Uterus (tissue), 4 donors: ENCODE results near the gene MBD4. TPM values are rescaled to one million over a fixed set of nuclear protein-coding genes. Genes with fewer than 3 reads are reported as not detected.
"Not testable (repeated sequence)": the region's sequence is repeated elsewhere in the genome, so short reads cannot be mapped to it uniquely, and the experiment has no call there.

Experiments
- DNase-seq, 2 donors: peaks; one replicate each; pipeline ENCODE4 v3.0.0-alpha.2; 2019 to 2020
- H3K27ac ChIP-seq, 2 donors: fragments of 200-600 bp; sonication (generic); 1 replicate in 1 of 2; 2 replicates in 1 of 2; pipeline ENCODE4 v1.5.1; 2016 to 2018
- H3K27me3 ChIP-seq, 2 donors: fragments of 200-600 bp; sonication (generic); one replicate each; pipeline ENCODE4 v1.5.1; 2018 to 2019; ENCODE audit warnings: control low read depth in 1 of 2
- H3K36me3 ChIP-seq, 2 donors: fragments of 200-600 bp; sonication (generic); one replicate each; pipeline ENCODE4 v1.5.1; 2019; ENCODE audit warnings: control low read depth in 1 of 2
- H3K4me1 ChIP-seq, 2 donors: fragments of 200-600 bp; sonication (generic); one replicate each; pipeline ENCODE4 v1.5.1; 2018 to 2019; ENCODE audit warnings: control low read depth in 1 of 2
- H3K4me3 ChIP-seq, 2 donors: fragments of 200-600 bp; sonication (generic); 1 replicate in 1 of 2; 2 replicates in 1 of 2; pipeline ENCODE4 v1.5.1; 2018 to 2019; ENCODE audit warnings: mild to moderate bottlenecking in 1 of 2
- H3K9me3 ChIP-seq, 2 donors: fragments of 200-600 bp; sonication (generic); one replicate each; pipeline ENCODE4 v1.5.1; 2019; ENCODE audit warnings: control low read depth in 1 of 2
- POLR2A ChIP-seq, 2 donors: fragments of 450-650 bp; IDR thresholded peaks; one replicate each; pipeline ENCODE4 v1.6.1; 2016; ENCODE audit warnings: antibody characterized with exemption in 2 of 2, mild to moderate bottlenecking in 1 of 2, moderate library complexity in 1 of 2
- intact Hi-C: fragments of 100-400 bp; cut with DNase I; formaldehyde crosslinking; loops from one replicate; pipeline ENCODE4 v1.15.1; 2023; ENCODE audit warnings: low total_unique reads
- total RNA-seq, 4 donors: library from RNA; depleted of rRNA in 3 of 4; stranded (reverse); fragments of >200 nt in 3 of 4; gene quantifications; one replicate each; pipeline versions ENCODE4 v1.1.0 to v1.2.4, GENCODE V29; 2014 to 2023
- TF ChIP-seq, protein P1 (sequence below), 4 experiments: fragments of 200-600 bp in 2 of 4; fragments of 450-650 bp in 2 of 4; sonication (generic) in 2 of 4; IDR thresholded peaks; one replicate each; pipeline ENCODE4 v1.5.1; 2016 to 2019; ENCODE audit warnings: antibody characterized with exemption in 4 of 4, mild to moderate bottlenecking in 2 of 4, moderate library complexity in 1 of 4
- donor health status: DM: yes; HTN: yes; CAD: no.

MBD4 gene
- total RNA-seq = 10 to 100 TPM; 13.8 to 36.2 (median 20.4) TPM

DNA sequence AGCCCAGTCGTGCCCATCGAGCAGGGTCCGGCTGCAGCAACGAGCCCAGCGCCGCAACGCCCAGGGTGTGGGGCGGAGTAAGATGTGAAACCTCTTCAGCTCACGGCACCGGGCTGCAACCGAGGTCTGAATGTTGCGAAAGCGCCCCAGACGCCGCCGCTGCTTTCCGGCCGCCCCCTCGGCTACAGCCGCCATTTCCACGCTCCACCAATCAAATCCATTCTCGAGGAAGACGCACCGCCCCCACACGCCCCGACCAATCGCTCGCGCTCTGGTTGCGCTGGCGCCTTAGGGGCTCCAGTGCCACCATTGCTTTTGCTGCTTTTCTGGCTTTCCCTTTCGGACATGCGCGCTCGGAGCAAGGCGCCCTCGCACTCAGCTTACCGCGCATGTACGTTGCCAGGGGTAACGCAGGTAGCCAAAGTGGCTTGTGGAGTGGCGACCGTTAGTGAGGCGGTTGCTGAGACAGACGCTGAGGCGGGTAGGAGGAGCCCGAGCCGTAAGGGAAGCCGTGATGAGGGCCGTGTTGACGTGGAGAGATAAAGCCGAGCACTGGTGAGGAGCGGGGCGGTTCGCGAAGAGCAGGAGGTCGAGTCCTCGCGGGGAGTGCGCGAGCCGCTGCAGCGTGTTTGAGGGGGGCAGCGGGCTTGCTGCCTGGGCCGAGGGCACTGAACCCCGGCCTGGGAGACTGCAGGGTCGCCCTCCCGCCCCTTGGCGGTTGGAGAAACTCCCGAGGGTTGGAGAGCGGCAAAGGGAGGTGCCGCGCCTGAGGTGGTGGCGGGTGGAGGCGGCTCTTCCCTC, at the start of gene MBD4, which contains the start of gene IFT122:
TSS of gene MBD4 (minus strand) at position 132 of the 801 bp plus-strand sequence. CDS start at position 17, 115 bp downstream.
TSS of gene IFT122 (plus strand) at position 408 of the 801 bp plus-strand sequence. CDS start at position 515, 107 bp downstream.
- intact Hi-C loops = no loop called here
- DNase-seq = peak; percentile 97 to 98
- H3K4me1 ChIP-seq = peaks cover 12% of the 10 kb centered on the region in 2 donors

DNA sequence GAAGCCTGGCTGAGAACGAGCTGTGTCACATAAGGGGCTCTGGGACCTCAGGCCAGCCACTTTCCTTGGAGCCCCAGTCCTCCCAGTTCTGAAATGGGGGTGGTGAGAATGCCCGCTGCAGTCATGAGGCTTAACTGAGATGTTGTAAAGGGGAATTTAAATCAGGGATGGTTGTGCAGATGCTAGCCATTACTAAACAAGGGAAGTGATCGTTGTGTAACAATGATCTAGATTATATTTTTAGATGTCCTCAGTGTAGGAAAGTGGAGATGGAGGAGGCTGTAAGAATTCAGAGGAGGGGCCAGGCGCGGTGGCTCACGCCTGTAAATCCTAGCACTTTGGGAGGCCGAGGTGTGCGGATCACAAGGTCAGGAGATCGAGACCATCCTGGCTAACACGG, 49.5 kb upstream of the MBD4 start:
- intact Hi-C loops = loop anchor here (10.0 kb wide), 1 partner anchor 336 kb away; no protein-coding TSS in a partner anchor
- H3K4me3 ChIP-seq, H3K4me1 ChIP-seq, H3K36me3 ChIP-seq, H3K27me3 ChIP-seq, DNase-seq, H3K9me3 ChIP-seq: not testable (repeated sequence)
- peak overlapping the region in 1 of 2 donors; percentile 93 for H3K27ac ChIP-seq

More for the DNA sequence above, at the start of gene MBD4, which contains the start of gene IFT122:
- Histone ChIP-seq H3K9me3 (no peaks in the 10 kb centered on the region), H3K27ac (peak within 1 kb of the TSS; percentile 83 to 88), H3K36me3 (no peaks in the 10 kb centered on the region), H3K27me3 (no peaks in the 10 kb centered on the region), H3K4me3 (peak within 1 kb of the TSS; percentile 71 to 90)
- TF ChIP-seq, protein P1, sequence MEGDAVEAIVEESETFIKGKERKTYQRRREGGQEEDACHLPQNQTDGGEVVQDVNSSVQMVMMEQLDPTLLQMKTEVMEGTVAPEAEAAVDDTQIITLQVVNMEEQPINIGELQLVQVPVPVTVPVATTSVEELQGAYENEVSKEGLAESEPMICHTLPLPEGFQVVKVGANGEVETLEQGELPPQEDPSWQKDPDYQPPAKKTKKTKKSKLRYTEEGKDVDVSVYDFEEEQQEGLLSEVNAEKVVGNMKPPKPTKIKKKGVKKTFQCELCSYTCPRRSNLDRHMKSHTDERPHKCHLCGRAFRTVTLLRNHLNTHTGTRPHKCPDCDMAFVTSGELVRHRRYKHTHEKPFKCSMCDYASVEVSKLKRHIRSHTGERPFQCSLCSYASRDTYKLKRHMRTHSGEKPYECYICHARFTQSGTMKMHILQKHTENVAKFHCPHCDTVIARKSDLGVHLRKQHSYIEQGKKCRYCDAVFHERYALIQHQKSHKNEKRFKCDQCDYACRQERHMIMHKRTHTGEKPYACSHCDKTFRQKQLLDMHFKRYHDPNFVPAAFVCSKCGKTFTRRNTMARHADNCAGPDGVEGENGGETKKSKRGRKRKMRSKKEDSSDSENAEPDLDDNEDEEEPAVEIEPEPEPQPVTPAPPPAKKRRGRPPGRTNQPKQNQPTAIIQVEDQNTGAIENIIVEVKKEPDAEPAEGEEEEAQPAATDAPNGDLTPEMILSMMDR (IDR thresholded peaks at IDR 0.05) = peak in 1 of 4 experiments; percentile 28
- peak; percentile 72 to 73 for TF ChIP-seq POLR2A (IDR thresholded peaks at IDR 0.05)

- H3K36me3 ChIP-seq, H3K9me3 ChIP-seq, H3K27me3 ChIP-seq, H3K4me3 ChIP-seq, DNase-seq, H3K4me1 ChIP-seq: not testable (repeated sequence)
- peak overlapping the region in 1 of 2 donors; percentile 71 for H3K27ac ChIP-seq
- intact Hi-C loops = loop anchor here (10.0 kb wide), 1 partner anchor 337 kb away; no protein-coding TSS in a partner anchor
Measured at GRCh38 chr3:129487868-129488335, 48.2 kb upstream of the MBD4 start.

GRCh38 chr3:129487183-129487867, 47.6 kb upstream of the MBD4 start:
- no peaks in the 10 kb centered on the region for H3K9me3 ChIP-seq
- DNase-seq = no peak
- H3K27ac ChIP-seq = peak overlapping the region; percentile 67 to 71
- no peaks in the 10 kb centered on the region for H3K4me1 ChIP-seq
- no peak overlapping the region for H3K4me3 ChIP-seq
- intact Hi-C loops = loop anchor here (10.0 kb wide), 1 partner anchor 337 kb away; no protein-coding TSS in a partner anchor
- TF ChIP-seq, protein P1 (IDR thresholded peaks at IDR 0.05) = no peak
- no peak for TF ChIP-seq POLR2A (IDR thresholded peaks at IDR 0.05)
- no peaks in the 10 kb centered on the region for H3K36me3 ChIP-seq
- no peaks in the 10 kb centered on the region for H3K27me3 ChIP-seq

DNA sequence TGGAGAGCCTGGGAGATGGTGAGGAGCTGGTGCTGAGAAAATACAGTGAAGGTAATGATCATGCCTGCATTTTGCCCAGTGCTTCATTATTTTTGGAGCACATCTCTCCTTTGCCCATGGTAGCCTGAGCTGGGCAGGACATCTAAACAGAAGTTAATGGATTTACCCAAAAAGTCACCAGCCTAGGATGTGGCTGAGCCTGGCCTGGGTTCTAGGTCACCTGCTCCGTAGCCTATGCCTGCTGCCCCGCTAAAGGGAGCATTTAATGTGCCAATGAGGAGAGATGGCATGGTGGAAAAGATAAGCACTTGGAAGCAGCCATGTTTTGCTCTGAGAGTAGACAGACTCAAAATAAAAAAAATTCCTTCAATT, 46.9 kb upstream of the MBD4 start:
- no peaks in the 10 kb centered on the region for H3K27me3 ChIP-seq
- no peak for TF ChIP-seq POLR2A (IDR thresholded peaks at IDR 0.05)
- TF ChIP-seq, protein P1 (IDR thresholded peaks at IDR 0.05) = no peak
- no peaks in the 10 kb centered on the region for H3K36me3 ChIP-seq
- no peaks in the 10 kb centered on the region for H3K9me3 ChIP-seq
- no peaks in the 10 kb centered on the region for H3K4me1 ChIP-seq
- H3K27ac ChIP-seq = peak overlapping the region; percentile 67 to 71
- intact Hi-C loops = loop anchor here (10.0 kb wide), 1 partner anchor 338 kb away; no protein-coding TSS in a partner anchor
- no peak for DNase-seq
- no peak overlapping the region for H3K4me3 ChIP-seq
